KG1 (cell line): ENCODE results near the gene TDRD9.

Experiments used
- DNase-seq: peaks from one replicate; lab custom pipeline; 2025; lab: John Stamatoyannopoulos, UW

The TDRD9 gene

DNA sequence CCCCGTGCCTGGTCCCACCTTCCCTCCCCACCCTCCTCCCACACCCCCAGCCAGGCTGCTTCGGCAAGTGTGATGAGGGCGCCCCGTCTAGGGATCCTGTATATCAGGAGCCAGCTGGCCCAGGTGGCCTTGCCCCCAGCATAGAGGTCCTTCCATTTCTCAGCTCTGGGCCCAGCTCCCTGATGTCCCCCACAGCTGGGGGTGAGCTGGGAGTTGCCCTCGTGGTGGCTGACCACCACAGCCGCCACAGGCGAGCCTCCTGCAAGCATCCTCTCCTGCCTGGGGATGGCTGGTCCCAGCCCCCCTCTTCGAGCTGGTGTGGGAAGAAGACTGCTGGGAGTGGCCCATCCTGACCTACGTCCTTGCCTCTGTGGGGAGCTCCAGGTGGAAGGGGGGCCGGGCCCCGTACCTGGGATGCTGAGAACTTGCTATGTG, 164.7 kb downstream of the TDRD9 start:
- no peak for DNase-seq

DNA sequence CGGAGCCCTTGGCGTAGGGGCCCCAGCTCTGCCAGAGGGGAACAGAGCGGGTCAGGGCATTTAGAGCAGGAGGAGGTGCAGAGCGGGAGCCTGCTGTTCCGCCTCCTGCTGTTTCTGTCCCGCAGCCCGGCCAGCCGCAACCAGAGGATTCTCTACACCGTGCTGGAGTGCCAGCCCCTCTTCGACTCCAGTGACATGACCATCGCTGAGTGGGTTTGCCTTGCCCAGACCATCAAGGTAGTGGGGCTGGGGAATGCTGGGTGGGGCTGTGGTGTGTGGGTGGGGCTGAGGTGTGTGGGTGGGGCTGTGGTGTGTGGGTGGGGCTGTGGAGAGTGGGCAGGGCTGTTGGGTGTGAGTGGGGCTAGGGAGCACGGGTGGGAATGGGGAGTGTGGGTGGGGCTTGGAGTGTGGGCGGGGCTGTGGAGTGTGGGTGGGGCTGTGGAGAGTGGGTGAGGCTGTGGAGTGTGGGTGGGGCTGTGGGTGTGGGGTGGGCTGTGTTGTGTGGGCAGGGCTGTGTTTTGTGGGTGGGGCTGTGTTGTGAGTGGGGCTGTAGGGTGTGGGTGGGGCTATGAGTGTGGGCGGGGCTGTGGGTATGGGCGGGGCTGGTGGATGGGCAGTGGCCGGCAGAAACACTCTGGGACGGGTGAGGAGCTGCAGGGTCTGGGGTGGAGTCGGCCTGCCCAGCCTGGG, 165.3 kb downstream of the TDRD9 start:
- no peak for DNase-seq

DNA sequence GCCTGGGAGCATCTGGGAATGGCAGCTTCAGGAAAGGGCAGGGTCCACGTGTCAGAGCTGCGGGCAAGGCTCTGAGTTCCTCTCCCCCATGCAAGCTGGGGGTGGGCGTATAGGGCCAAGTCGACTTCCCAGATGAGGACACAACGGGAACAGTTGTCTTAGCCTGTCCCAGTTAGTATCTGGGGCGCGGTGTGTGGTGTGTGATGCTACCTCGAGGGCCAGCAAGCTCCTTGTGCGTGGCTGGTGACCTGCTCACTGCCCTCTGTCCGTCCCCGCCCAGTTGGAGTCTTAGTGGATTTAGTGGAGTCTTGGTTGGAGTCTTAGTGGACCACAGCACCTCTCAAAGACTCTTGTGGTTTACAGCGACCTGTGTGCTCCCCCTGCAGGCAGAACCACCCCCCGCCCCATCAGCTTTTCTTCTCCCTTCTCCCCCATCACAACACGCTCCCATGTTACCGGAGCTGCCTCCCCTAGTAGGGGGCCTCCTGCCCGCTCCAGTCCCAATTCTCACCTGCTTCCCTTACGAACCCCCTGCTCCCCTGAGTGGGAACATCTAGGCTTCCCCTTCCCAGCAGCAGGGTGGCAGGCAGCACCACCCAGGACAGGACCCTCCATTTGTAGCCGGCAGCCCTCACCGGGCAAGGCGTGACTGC, 165.9 kb downstream of the TDRD9 start:
- DNase-seq = no peak

DNA sequence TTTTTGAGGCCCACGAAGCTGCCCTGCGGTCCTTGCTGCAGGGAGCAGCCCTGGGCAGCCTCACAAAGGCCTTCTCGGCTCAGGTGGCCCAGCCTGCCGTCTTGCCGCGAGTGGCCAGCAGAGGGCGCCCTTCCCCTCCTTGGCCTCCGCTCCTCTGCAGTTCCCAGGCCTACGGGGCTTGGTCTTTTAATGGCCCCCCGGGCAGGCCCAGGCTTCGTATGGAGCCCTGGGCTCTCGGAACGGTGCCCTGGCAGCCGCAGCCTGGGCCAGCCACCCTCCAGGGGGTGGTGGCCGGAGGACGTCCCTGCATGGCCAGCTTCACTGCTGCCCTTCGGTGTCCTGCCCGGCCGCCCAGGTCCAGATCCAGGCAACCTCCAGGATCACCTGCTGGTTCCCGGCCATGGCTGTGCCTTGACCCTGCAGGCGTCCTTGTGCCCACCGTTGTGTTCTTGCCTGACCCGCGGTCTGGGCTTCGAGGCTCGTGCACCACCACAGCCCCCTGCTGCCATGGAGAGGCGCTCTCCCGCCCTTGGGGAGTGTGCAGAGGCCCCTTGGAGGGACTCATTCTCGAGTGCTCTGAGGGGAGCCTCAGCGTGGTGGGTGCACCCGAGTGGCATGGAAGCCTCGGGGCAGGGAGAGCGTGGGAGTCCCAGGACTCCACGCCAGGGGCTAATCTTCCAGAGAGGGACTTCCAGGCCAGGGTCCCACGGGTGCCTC, 166.6 kb downstream of the TDRD9 start:
- DNase-seq = peak; percentile 14

DNA sequence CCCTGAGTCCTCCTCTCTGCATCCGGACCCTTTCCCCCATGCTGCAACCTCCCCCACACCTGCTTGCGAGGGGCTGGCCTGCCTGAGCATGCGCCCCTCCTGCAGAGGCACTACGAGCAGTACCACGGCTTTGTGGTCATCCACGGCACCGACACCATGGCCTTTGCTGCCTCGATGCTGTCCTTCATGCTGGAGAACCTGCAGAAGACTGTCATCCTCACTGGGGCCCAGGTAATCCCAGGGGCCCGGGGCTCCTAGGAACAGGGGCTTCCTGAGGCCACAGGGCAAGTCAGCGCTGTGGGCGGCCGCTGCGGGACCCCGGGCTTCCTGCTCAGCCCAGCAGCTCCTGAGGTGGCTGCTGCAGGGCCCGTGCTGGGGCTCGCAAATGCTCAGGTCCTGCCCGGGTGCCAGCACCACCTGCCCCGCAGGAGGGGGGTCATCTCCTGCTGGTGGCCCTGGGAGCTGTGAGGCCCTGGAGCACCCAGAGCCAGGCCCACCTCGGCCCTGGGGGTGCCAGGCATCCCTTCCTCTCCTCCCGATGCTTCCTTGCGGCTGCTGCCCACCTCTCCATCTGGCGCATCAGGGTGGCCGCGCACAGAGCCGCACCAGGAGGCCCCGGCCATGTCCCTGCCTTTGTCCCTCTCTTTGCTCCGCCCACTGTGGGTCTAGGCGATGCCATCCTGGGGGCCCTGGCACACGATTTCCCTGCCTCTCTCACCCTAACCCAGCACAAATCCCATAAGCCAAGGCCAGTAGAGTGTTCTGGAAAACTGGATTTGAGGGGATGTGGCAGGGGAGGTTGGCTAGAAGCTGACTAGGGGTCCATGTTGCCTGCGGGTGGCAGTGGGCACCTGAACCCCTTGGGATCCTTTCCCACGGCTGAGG, 167.4 kb downstream of the TDRD9 start:
- DNase-seq = no peak

DNA sequence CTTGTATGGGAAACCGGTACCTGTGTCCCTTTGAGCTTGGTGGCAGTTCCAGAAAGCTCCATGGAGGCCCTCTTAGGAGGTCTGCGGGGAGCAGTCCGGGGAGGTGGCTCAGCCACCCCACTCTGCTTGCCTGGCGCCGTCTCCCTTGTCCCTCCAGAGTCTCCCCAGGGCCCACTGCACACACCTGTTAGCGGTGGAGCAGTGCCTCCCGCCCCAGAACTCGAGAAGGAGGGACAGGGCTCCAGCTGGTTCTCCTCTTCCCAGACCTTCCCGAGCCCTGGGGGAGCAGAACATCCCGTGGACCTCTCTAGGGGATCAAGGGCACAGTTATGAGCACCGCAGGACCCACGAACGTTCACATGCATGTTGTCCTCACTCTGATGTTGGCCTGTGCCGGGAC, 168.1 kb downstream of the TDRD9 start:
- no peak for DNase-seq

DNA sequence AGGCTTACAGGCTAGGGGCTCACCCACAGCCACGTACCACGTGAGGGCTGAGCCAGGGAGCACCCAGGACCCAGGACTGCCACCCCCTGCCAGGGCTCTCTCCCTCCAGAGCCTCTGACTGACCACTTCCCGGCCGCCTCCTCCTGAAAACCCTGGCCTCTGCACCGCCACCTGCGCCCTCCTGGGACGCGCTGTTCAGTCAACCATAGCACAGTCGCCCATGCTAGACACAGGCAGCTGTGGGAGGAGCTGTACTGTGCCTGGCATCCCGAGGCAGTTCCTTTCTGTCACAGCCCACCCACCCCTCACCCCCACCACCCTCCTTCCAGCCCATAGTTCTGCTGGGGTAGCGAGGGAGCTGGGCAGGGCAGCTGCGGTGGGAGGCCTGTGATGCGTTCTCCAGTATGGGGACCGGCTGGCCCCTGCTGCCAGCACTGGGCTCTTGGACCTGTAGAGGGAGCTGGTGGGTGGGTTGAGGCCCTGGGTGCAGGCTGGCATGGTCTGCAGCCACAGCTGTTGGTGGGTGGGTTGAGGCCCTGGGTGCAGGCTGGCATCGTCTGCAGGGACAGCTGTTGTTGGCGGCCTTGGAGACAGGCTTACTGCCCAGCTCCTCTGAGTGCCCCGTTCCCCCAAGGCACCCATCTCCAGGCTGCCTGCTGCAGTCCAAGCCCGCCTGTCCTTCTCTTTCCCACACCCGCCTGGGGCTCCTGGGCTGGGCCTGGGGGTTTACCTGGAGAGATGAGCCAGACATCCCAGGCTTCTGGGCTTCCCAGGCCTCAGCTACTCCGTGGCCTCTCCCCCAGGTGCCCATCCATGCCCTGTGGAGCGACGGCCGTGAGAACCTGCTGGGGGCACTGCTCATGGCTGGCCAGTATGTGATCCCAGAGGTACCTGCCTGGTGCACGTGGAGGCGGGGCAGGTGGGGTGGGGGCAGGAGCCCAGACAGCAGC, 168.8 kb downstream of the TDRD9 start:
- no peak for DNase-seq

DNA sequence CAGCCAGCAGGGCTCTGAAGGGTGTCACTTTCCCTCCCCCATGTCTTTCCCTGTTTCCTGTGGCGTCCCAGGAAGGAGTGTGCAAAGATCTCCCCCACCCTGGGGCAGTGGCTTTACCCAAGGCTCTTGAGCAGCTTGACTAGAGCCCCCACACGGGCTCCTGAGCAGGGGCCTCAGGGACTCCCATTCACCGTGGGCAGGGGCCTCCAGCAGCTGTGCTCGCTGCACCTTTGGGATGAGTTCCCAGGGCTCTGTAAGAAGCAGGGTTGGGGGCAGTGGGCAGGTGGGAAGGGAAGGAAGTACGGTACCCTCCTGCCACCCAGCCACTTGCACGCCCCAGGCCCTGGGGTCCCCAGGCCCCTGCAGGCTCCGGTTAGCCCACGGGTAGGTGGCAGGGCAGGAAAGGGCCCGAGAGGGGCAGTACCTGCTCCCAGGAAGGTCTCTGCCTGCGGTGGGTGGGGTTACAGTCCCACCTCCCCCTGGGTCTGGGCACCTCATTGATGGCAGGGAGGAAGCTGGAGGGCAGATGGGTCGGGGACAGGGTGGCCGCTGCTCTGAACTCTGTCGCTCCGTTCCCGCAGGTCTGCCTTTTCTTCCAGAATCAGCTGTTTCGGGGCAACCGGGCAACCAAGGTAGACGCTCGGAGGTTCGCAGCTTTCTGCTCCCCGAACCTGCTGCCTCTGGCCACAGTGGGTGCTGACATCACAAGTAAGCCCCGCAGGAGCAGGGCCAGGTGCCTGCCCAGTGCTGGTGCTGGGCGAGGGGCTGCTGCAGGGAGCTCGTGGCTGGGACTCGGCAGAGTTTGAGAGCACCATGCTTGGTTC, 170.2 kb downstream of the TDRD9 start:
- no peak for DNase-seq

DNA sequence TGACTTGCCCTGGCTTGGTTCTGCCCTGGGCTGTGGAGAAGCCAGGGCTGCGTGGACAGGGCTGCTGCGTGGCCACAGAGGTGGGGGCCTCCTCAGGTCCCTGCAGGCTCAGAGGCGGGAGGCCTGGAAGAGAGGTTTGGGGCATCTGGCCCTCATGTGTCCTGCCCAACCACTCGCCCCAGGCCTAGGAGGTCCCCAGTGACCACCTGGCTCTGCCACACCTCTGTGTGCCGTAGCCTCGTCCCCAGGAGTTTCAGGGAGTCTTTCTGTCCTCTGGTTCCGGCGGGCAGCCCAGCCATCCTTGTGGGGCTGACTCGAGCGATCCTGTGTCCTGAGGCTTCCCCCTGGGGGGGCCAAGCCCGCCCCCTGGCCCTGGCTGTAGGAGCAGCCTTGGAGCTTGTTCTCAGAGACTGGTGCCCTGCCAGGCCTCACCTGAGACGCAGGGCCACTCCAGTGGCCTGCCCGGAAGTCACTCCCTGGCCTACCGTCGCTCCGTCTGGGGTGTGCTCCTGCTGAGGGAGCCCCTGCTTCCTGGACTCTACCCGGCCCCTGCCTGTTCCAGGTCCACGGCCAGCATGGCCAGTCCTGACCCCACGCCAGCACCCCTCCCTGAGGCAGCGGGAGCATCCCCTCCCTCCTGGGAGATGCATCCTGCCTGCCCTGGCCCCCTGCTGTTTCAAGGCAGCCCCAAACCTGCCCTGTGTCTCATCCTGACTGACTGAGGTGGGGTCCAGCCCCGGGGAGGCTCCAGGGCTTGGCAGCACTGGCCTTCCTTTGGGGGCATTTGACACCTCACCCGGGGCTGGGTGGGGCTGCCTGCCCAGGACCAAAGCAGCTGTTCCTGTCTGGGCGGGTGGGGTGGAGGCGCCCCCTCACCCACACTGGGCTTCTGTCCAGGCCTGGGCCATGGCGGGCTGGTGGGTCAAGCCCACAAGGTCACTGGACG, 171.1 kb downstream of the TDRD9 start:
- DNase-seq = no peak

DNA sequence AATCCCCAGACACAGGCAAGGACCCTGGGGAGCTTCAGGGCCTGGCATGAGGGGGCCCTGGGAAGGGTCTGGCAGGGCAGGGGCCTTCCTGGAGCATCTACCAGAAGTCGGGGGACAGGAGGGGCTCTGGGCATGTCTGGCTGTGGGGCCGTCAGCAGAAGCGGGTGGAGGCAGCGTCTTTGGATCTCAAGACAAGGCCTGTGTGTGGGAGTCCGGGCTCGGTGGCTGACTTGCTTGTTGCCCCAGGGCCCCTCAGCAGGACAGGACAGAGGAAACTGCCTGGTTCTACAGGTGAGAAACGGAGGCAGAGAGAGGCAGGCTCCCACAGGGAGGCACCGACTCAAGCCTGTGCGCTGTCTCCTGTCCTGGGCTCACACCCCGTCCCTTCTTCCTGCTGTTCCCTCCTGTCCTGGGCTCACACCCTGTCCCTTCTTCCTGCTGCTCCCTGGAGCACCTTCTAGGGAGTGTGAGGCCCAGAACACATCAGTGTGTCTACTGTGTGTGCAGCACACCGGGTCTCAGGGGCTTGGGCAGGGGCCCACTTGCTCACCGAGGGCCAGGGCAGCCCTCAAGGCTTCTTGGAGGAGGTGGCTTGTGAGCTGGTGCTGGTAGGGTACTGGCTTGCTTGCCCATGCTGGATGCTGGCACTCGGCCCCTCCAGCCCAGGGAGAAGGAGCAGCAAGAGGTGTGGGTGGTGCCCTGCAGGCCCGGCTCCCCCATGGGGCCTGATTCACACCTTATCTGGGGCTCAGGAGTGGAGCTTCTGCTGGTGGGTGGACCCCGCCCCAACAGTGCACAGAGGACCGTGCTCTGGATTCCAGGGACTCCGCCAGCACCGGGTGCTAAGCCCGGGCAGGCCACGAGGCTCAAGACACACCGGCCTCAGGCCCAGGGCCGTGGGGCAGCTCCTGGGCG, 172.2 kb downstream of the TDRD9 start:
- no peak for DNase-seq

DNA sequence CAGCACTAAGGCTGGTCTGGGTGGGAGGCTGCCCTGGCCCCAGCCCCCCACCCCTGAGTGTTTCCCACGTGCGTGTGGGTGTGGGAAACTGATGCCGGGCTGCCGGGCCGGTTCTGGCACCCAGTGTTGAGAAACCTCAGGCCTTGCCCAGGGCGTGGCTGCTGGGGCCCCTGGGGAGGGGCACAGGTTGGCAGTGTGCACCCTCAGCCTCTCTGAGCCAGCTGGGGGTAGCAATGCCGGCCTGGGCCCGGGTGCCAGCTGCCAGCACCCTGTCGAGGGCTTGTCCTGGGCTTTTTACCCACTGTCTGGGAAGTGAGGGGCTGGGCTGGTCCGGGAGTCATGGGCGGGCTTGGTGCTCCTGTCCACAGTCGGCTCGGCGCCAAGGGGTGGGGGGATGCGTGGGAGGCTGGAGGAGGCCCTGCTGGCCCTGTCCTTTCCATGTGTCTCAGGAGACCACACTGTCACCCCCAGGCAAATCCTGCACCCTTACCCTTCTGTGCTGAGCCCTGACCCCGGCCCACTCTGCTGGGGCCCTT, 172.9 kb downstream of the TDRD9 start:
- no peak for DNase-seq

DNA sequence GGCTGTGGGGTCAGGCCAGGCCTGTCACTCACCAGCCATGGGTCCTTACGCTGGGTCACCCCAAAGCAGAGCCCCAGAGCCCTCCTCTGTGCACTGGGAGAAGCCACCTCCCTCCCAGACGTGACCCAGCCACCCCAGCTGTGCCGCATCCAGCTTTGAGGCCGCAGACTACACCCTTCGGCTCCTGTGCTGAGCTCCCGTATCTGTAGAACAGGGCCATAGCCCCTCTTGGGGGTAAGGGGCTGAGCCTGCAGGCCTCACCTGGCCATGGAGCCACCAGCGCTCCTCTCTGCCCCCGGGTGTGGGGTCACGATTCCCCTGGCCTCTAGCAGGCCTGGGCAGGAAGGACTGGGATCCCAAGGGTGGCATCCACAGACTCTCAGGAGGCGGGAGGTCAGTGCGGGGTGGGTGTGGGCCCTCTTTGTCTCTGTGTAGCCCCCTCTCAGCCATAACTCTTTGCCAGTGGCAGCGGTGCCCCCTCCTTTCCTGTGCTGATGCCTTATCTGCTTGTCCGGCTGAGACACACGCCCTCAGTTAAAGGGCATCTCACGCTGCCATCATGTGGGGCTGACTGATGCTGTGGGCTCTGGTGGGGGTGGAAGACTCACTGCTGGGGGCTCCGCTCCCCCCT, 173.5 kb downstream of the TDRD9 start:
- DNase-seq = no peak
